GM06990 (cell line): Measurements from ENCODE around the gene GPR150.

Experiments used
- DNase-seq: peaks from one replicate; pipeline ENCODE4 v3.0.0-alpha.2; 2011; ENCODE audit not compliant: insufficient read length; ENCODE audit errors: extremely low read depth
- H3K27me3 ChIP-seq: replicated peaks from 2 replicates; pipeline ENCODE4 v1.6.0; 2011; ENCODE audit warnings: low read length; ENCODE audit not compliant: control insufficient read depth, insufficient read depth
- H3K36me3 ChIP-seq: 2 replicates; pipeline ENCODE4 v1.5.1; 2011; ENCODE audit warnings: low read length; ENCODE audit not compliant: control insufficient read depth, insufficient read depth
- H3K4me3 ChIP-seq: replicated peaks from 2 replicates; pipeline ENCODE4 v1.5.1; 2011; ENCODE audit warnings: low read depth, mild to moderate bottlenecking, control low read depth, low read length
- CTCF ChIP-seq: IDR thresholded peaks from 2 replicates; pipeline ENCODE4 v1.5.1; 2011; ENCODE audit warnings: low read length, control low read depth, mild to moderate bottlenecking, inconsistent platforms; ENCODE audit not compliant: insufficient read depth, poor library complexity, severe bottlenecking

GPR150 gene

GRCh38 chr5:95626701-95627100 is 6.8 kb downstream of the GPR150 start:
- DNase-seq, result no peak
- TF ChIP-seq CTCF, result no peak

GRCh38 chr5:95627971-95628810 is 8.3 kb downstream of the GPR150 start:
- no peaks in the 10 kb centered on the region for H3K36me3 ChIP-seq
- H3K4me3 ChIP-seq, result no peak overlapping the region
- no peaks in the 10 kb centered on the region for H3K27me3 ChIP-seq
- no peak for TF ChIP-seq CTCF
- DNase-seq, result no peak

More at GRCh38 chr5:95626701-95627100, 6.8 kb downstream of the GPR150 start:
- no peaks in the 10 kb centered on the region for H3K27me3 ChIP-seq
- H3K36me3 ChIP-seq, result no peaks in the 10 kb centered on the region
- H3K4me3 ChIP-seq, result no peak overlapping the region

- TF ChIP-seq CTCF, result no peak
- Histone ChIP-seq H3K27me3 (no peaks in the 10 kb centered on the region), H3K4me3 (no peak overlapping the region), H3K36me3 (no peaks in the 10 kb centered on the region)
- DNase-seq, result no peak
Measured at GRCh38 chr5:95628933-95629332, 9.0 kb downstream of the GPR150 start.

GRCh38 chr5:95630394-95630917 is 10.6 kb downstream of the GPR150 start:
- TF ChIP-seq CTCF, result no peak
- DNase-seq, result no peak
- Histone ChIP-seq H3K27me3 (no peaks in the 10 kb centered on the region), H3K4me3 (no peak overlapping the region), H3K36me3 (no peaks in the 10 kb centered on the region)

- TF ChIP-seq CTCF, result no peak
- no peaks in the 10 kb centered on the region for H3K36me3 ChIP-seq
- no peaks in the 10 kb centered on the region for H3K27me3 ChIP-seq
- H3K4me3 ChIP-seq, result no peak overlapping the region
- no peak for DNase-seq
Measured at GRCh38 chr5:95631255-95631958, 11.5 kb downstream of the GPR150 start.
